Mucosa of stomach (tissue), 1 donor: ENCODE measurements around the gene TAF6.
"Not testable (repeated sequence)": the region's sequence is repeated elsewhere in the genome, so short reads cannot be mapped to it uniquely, and the experiment has no call there.

ENCODE experiments used
- H3K27me3 ChIP-seq: one replicate; pipeline ENCODE4 v1.7.0; 2013; ENCODE audit warnings: mild to moderate bottlenecking, low read length; ENCODE audit not compliant: control insufficient read depth, insufficient read depth
- H3K36me3 ChIP-seq: one replicate; pipeline ENCODE4 v1.7.0; 2013; ENCODE audit warnings: low read length; ENCODE audit not compliant: control insufficient read depth, insufficient read depth
- H3K4me1 ChIP-seq: one replicate; pipeline ENCODE4 v1.7.0; 2013; ENCODE audit warnings: mild to moderate bottlenecking, low read length; ENCODE audit not compliant: control insufficient read depth, insufficient read depth
- H3K4me3 ChIP-seq: one replicate; pipeline ENCODE4 v1.7.0; 2013; ENCODE audit warnings: low read length
- H3K9ac ChIP-seq: one replicate; pipeline ENCODE4 v1.7.0; 2013; ENCODE audit warnings: mild to moderate bottlenecking, low read length, moderate library complexity
- H3K9me3 ChIP-seq: one replicate; pipeline ENCODE4 v1.7.0; 2013; ENCODE audit warnings: mild to moderate bottlenecking, low read length, moderate library complexity; ENCODE audit not compliant: control insufficient read depth
- donor health status: Pancreatic carcinoma.

TAF6 gene

GRCh38 chr7:100142461-100142860 lies 23.3 kb upstream of the TAF6 start:
- Histone ChIP-seq H3K9me3 (no peaks in the 10 kb centered on the region), H3K9ac (no peak overlapping the region), H3K4me1 (peaks cover 21% of the 10 kb centered on the region), H3K27me3 (no peaks in the 10 kb centered on the region), H3K4me3 (no peak overlapping the region), H3K36me3 (no peaks in the 10 kb centered on the region)

DNA sequence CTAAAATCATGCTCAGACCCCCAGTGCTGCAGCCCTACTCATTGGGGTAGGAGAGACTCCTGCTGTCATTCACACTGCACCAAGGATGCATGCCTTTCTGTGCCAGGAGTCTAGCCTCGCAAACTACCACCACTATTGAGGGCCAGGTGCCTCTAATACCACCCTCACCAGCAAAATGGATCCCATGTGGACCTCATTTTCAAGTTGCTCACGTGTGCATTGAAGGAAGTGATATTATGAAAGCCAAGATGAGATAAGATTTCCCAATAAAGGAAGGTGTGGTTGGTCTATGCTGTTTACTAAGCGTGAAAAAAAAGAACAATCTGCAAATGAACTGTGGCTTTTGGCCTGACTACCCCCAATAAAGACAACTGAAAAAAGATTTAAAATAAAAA lies 22.4 kb upstream of the TAF6 start:
- Histone ChIP-seq H3K4me1 (peaks cover 21% of the 10 kb centered on the region), H3K4me3 (no peak overlapping the region), H3K9me3 (no peaks in the 10 kb centered on the region), H3K36me3 (no peaks in the 10 kb centered on the region), H3K9ac (no peak overlapping the region), H3K27me3 (no peaks in the 10 kb centered on the region)

- Histone ChIP-seq H3K4me1 (peaks cover 21% of the 10 kb centered on the region), H3K27me3 (no peaks in the 10 kb centered on the region), H3K36me3 (no peaks in the 10 kb centered on the region), H3K9me3 (no peaks in the 10 kb centered on the region), H3K4me3 (no peak overlapping the region), H3K9ac (no peak overlapping the region)
Observed at GRCh38 chr7:100137851-100138760, 18.9 kb upstream of the TAF6 start.

DNA sequence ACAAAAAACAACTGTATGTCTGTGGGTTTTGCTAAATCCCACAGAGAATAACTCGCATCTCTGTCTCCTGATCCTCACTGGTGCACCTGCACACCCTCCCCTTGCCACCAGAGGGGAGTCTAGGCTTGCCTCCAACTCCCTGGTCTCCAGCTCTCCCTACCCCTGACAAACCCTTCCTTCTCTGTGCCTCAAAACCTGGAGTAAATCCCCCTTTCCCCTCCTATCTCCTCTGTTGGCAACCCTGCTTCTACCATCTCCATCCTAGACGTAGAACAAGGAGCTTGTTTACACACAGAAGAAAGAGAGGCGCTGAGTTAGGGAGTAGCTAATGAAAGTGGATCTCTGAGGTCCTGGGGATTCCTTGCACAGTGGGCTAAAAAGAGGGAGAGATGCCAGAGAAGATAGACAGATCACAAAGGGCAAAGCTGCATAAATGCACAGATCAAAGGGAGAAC lies 13.6 kb upstream of the TAF6 start:
- no peak overlapping the region for H3K4me3 ChIP-seq

DNA sequence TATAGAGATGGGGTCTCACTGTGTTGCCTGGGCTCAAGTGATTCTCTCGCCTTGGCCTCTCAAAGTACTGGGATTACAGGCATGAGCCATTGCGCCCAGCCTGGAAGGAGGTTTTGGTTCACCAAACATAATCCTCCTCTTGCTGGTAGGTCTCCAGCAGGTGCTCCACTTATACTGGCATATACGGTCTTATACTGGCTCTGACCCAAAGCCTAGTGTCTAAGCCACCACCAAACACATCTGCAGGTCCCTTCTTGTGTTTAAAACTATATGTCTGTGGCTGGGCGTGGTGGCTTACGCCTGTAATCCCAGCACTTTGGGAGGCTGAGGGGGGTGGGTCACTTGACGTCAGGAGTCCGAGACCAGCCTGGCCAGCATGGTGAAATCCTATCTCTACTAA lies 13.0 kb upstream of the TAF6 start:
- H3K4me1 ChIP-seq, result peaks cover 15% of the 10 kb centered on the region
- H3K9ac ChIP-seq, result no peak overlapping the region
- no peaks in the 10 kb centered on the region for H3K27me3 ChIP-seq
- no peaks in the 10 kb centered on the region for H3K9me3 ChIP-seq
- no peaks in the 10 kb centered on the region for H3K36me3 ChIP-seq
- no peak overlapping the region for H3K4me3 ChIP-seq

More for the DNA sequence above, 13.6 kb upstream of the TAF6 start:
- no peak overlapping the region for H3K9ac ChIP-seq
- H3K4me1 ChIP-seq, result peaks cover 14% of the 10 kb centered on the region
- no peaks in the 10 kb centered on the region for H3K9me3 ChIP-seq
- no peaks in the 10 kb centered on the region for H3K27me3 ChIP-seq
- H3K36me3 ChIP-seq, result no peaks in the 10 kb centered on the region

DNA sequence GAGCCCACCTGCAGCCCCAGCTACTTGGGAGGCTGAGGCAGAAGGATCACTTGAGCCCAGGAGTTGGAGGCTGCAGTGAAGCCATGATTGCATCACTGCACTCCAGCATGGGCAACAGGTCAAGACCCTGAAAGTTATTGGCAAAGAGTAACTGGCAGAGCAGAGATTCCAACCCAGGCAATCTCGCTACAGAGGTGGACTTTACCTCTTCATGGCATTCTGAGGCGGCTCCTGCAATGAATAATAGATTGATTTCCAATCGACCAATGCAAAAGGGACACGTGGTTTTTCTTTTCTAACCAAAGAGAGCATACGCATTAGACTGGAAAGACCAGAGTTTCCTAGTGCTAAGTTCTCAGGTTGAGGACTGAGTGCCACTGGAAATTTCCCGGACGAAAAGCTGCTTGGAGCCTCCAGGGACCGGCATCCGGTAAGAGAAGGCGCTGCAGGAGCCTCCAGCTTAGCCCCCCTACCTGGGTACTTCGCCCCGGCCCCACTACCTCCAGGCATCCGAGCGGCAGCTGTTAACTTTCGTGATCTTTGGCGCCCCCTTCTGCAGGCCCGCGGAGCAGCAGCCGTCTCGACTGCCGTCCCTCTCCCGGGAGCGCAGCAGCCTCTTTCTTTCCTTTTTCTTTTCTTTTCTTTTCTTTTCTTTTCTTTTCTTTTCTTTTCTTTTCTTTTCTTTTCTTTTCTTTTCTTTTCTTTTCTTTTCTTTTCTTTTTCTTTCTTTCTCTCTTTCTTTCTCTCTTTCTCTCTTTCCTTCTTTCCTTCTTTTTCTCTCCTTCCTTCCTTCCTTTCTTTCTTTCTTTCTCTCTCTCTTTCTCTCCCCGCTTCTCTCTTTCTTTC lies 11.7 kb upstream of the TAF6 start:
- peak overlapping the region; percentile 47 for H3K9ac ChIP-seq
- H3K4me3 ChIP-seq, result no peak overlapping the region
- H3K9me3 ChIP-seq, result no peaks in the 10 kb centered on the region
- no peaks in the 10 kb centered on the region for H3K27me3 ChIP-seq
- H3K4me1 ChIP-seq, result peaks cover 21% of the 10 kb centered on the region
- H3K36me3 ChIP-seq, result no peaks in the 10 kb centered on the region

DNA sequence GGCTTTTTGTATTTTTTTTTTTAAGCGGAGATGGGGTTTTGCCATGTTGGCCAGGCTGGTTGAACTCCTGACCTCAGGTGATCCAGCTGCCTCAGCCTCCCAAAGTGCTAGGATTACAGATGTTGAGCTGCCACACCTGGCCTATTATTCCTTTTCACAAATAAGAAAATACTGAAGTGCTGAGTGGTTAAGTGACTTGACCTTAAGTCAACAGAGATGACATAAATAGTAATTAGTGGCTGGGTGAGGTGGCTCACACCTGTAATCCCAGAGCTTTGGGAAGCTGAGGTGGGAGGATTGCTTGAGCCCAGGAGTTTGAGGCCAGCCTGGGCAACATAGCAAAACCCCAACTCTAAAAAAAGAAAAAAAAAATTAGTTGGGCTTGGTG lies 11.1 kb upstream of the TAF6 start:
- not testable (repeated sequence) for H3K9me3 ChIP-seq, H3K4me3 ChIP-seq, H3K9ac ChIP-seq, H3K27me3 ChIP-seq, H3K36me3 ChIP-seq
- peaks cover 27% of the 10 kb centered on the region for H3K4me1 ChIP-seq

DNA sequence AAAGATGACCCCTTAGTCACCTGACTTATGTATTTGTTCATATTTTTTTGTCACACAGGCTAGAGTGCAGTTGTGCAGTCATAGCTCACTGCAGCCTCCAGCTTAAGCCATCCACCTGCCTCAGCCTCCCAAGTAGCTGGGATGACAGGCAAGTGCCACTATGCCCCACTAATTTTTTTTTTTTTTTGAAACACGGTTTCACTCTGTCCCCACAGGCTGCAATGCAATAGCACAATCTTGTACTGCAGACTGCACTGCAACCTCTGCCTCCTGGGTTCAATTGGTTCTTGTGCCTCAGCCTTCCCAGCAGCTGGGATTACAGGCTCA lies 9.4 kb upstream of the TAF6 start:
- H3K4me3 ChIP-seq, result no peak overlapping the region
- H3K27me3 ChIP-seq, result no peaks in the 10 kb centered on the region
- no peak overlapping the region for H3K9ac ChIP-seq
- no peaks in the 10 kb centered on the region for H3K36me3 ChIP-seq
- no peaks in the 10 kb centered on the region for H3K9me3 ChIP-seq
- peaks cover 38% of the 10 kb centered on the region for H3K4me1 ChIP-seq

- peak overlapping the region; percentile 91 for H3K4me3 ChIP-seq
- no peaks in the 10 kb centered on the region for H3K36me3 ChIP-seq
- peaks cover 38% of the 10 kb centered on the region for H3K4me1 ChIP-seq
- no peaks in the 10 kb centered on the region for H3K9me3 ChIP-seq
- peak overlapping the region; percentile 96 for H3K9ac ChIP-seq
- H3K27me3 ChIP-seq, result no peaks in the 10 kb centered on the region
Observed at GRCh38 chr7:100127866-100128636, 8.9 kb upstream of the TAF6 start.

- H3K9me3 ChIP-seq, result no peaks in the 10 kb centered on the region
- H3K9ac ChIP-seq, result peak within 1 kb of the TSS; percentile 96
- no peaks in the 10 kb centered on the region for H3K27me3 ChIP-seq
- H3K4me1 ChIP-seq, result peaks cover 41% of the 10 kb centered on the region
- no peaks in the 10 kb centered on the region for H3K36me3 ChIP-seq
- H3K4me3 ChIP-seq, result peak within 1 kb of the TSS; percentile 91
Observed at GRCh38 chr7:100126931-100127865, 8.0 kb upstream of the TAF6 start, which contains the start of gene MBLAC1. Gene MBLAC1, plus strand, starts transcription at chr7:100126967. Its CDS starts 429 bp downstream, at chr7:100127396.
